ENCODE measurements around the gene RASGRF1.

DNA sequence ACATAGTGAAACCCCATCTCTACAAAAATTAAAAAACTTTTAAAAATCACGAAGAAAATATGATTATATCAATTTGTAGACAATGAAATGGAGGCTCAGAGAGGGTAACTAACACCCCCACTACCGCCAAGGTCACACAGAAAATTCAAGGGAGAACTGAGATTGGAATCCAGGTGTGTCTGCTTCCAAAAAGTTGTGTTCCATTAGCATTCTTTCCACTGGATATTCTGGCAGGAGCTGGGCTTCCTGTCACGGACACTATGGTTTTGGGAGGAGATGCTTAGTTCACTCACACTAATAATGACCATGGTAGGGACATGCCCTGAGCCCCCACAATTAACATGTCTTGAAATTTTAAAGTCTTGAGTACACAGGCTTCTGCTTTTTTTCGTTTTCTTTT, 174.5 kb downstream of the RASGRF1 start:
- TF ChIP-seq CTCF (IDR thresholded peaks at IDR 0.05) (no peak), EP300 (IDR thresholded peaks at IDR 0.05) (no peak), POLR2AphosphoS5 (IDR thresholded peaks at IDR 0.05) (no peak)
